Tibial nerve (tissue), 3 donors: ENCODE data around the gene OR2T8.

Experiments used
- CTCF ChIP-seq, 5 experiments: fragments of 200-600 bp in 3 of 5; fragments of 450-650 bp in 2 of 5; sonication (generic) in 3 of 5; IDR thresholded peaks; one replicate each; pipeline ENCODE4 v1.5.1; 2016 to 2019; ENCODE audit warnings: antibody characterized with exemption in 5 of 5, mild to moderate bottlenecking in 3 of 5, moderate library complexity in 2 of 5
- POLR2A ChIP-seq, 2 donors: fragments of 450-650 bp; IDR thresholded peaks; one replicate each; pipeline ENCODE4 v1.6.1; 2017; ENCODE audit warnings: antibody characterized with exemption in 2 of 2, mild to moderate bottlenecking in 2 of 2, moderate library complexity in 2 of 2

GRCh38 chr1:247933989-247934388 lies 13.9 kb downstream of the OR2T8 start:
- TF ChIP-seq CTCF (IDR thresholded peaks at IDR 0.05) = no peak
- TF ChIP-seq POLR2A (IDR thresholded peaks at IDR 0.05) = no peak
